PFSK-1 (cell line): Measurements from ENCODE around the gene PCBD1.

Source experiments
- FOXP2 ChIP-seq: optimal IDR thresholded peaks from 2 replicates; pipeline ENCODE3; 2011; ENCODE audit warnings: borderline replicate concordance, control low read depth, inconsistent platforms; ENCODE audit not compliant: insufficient read depth; ENCODE audit errors: extremely low read length, extremely low read depth
- POLR2AphosphoS5 ChIP-seq: IDR thresholded peaks from 2 replicates; pipeline ENCODE4 v1.6.1; 2012; ENCODE audit warnings: low read depth, mild to moderate bottlenecking, control low read depth, low read length, moderate library complexity
- SIN3A ChIP-seq: IDR thresholded peaks from 2 replicates; pipeline ENCODE4 v1.6.1; 2012; ENCODE audit warnings: mild to moderate bottlenecking, low read length, moderate library complexity, borderline replicate concordance; ENCODE audit not compliant: insufficient read depth
- TAF1 ChIP-seq: IDR thresholded peaks from 2 replicates; pipeline ENCODE4 v1.6.1; 2012; ENCODE audit warnings: low read length, control low read depth, borderline replicate concordance; ENCODE audit not compliant: insufficient read depth
- TF ChIP-seq, protein P1 (sequence below), 2 experiments: IDR thresholded peaks; 2 replicates each; pipeline versions ENCODE4 v1.6.1 to v1.8.0; 2011 to 2012; ENCODE audit warnings: low read depth in 2 of 2, low read length in 2 of 2, control low read depth in 1 of 2, inconsistent platforms in 1 of 2, mild to moderate bottlenecking in 1 of 2, moderate library complexity in 1 of 2; ENCODE audit not compliant: insufficient read depth in 1 of 2

The PCBD1 gene

DNA sequence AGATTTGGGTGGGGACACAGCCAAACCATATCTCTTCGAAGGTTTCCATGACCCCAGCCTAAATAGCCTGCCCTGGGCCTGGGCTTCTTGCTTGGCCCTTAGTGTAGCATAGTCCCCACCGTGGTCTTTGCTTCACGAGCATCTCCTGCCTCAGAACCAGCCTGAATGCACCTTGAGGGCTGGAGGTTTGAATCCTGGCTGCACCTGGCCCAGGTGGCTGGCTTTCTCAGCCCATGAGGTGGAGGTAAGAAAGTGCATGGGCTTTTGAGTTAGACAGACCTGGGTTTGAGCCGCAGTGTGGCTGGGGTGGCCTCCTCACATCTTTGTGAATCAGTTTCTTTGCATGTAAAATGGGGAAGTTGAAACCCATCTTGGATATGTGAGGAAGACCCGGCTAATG, 24.2 kb upstream of the PCBD1 start:
- TF ChIP-seq FOXP2 (no peak), TAF1 (no peak), SIN3A (no peak), POLR2AphosphoS5 (no peak)
- TF ChIP-seq, protein P1, sequence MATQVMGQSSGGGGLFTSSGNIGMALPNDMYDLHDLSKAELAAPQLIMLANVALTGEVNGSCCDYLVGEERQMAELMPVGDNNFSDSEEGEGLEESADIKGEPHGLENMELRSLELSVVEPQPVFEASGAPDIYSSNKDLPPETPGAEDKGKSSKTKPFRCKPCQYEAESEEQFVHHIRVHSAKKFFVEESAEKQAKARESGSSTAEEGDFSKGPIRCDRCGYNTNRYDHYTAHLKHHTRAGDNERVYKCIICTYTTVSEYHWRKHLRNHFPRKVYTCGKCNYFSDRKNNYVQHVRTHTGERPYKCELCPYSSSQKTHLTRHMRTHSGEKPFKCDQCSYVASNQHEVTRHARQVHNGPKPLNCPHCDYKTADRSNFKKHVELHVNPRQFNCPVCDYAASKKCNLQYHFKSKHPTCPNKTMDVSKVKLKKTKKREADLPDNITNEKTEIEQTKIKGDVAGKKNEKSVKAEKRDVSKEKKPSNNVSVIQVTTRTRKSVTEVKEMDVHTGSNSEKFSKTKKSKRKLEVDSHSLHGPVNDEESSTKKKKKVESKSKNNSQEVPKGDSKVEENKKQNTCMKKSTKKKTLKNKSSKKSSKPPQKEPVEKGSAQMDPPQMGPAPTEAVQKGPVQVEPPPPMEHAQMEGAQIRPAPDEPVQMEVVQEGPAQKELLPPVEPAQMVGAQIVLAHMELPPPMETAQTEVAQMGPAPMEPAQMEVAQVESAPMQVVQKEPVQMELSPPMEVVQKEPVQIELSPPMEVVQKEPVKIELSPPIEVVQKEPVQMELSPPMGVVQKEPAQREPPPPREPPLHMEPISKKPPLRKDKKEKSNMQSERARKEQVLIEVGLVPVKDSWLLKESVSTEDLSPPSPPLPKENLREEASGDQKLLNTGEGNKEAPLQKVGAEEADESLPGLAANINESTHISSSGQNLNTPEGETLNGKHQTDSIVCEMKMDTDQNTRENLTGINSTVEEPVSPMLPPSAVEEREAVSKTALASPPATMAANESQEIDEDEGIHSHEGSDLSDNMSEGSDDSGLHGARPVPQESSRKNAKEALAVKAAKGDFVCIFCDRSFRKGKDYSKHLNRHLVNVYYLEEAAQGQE (IDR thresholded peaks at IDR 0.05; ENCODE audit: insufficient read depth in 1 of 2, low read depth in 2 of 2, low read length in 2 of 2), result no peak

DNA sequence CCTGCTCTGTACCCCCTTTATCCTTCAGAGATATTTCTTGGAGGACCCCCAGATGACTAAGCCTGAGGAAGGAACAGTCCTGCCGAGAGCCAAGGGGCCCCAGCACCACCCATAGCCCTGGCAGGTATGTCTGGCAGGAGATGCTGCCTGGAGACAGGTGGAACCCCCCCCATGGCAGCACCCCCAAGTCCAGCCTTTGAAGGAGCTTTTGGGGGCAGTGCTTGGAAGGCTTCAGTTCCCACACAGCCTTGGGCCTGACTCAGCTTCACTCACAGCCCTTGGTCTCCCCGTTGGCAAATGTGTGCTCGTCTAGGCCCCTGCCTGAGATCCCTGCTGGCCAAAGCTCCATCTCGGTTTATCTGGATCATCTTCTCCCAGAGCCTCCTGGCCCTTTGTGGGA, 23.0 kb upstream of the PCBD1 start:
- TF ChIP-seq SIN3A (no peak), FOXP2 (no peak), POLR2AphosphoS5 (no peak), TAF1 (no peak)
- TF ChIP-seq, protein P1 (IDR thresholded peaks at IDR 0.05; ENCODE audit: insufficient read depth in 1 of 2, low read depth in 2 of 2, low read length in 2 of 2), result no peak

DNA sequence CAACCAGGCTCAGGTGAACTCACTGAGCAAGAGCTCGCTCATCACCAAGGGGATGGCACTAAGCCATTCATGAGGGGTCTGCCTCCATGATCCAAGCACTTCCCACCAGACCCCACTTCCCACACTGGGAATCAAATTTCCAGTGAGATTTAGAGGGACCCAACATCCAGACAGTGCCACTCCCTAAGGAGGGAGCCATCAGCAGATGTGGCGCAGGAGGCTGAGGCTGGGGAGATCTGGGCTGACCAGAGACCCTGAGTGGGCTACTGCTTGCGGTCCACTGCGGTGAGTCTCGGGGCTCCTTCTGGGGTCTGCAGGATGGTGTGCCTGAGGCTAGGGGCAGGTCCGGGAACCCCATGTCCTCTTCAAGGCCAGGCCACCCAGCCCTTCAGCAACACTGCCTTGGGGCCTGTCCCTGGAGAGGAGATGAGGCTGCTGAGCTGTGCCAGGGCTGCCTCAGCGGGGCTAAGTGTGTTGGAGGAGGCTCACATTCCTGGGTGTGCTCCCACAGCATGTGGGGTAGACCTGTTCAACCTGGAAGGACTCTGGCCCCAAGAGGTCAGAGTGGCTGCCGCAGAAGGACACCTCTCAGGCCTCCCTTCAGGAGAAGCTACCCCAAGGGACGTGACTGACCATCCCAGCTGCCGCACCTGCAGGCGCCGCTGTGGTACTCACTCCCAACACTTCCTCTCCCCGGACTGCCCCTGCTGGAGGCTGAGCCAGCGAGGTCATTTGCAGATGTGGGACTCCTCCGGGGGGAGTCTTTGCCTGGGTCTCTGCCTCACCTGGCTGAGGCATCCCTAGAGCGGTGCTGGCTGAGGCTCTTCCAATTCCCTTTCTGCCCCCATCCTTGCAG, 22.3 kb upstream of the PCBD1 start:
- TF ChIP-seq, protein P1 (IDR thresholded peaks at IDR 0.05; ENCODE audit: insufficient read depth in 1 of 2, low read depth in 2 of 2, low read length in 2 of 2), result no peak

DNA sequence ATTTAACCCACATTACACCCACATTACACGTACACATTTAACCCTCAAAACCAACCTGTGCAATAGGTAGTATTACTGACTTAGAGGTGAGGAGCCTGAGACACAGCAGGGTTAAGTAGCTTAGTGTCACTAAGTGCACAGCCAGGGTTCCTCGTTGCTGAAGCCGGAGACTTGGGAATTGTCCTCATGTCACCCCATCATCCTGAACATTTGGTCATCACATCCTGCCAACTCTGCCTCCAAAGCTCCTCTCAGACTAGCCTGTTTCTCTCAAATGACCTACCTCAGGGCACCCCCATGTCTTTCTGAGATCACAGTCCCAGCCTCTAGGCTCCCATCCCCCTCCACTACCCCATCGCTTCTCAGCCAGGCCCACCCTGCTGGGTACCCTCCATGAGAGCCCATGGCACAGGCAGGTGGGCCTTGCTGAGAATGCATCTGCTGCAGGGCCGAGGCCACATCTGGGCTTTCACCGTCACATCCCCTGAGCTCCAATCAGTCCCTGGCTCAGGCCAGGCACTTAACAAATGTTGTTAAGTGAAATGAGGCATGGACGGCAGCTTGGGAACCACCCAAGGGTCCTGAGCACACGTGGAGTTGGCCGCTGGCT, 21.1 kb upstream of the PCBD1 start:
- TF ChIP-seq TAF1 (no peak), POLR2AphosphoS5 (no peak)
- TF ChIP-seq, protein P1 (IDR thresholded peaks at IDR 0.05; ENCODE audit: insufficient read depth in 1 of 2, low read depth in 2 of 2, low read length in 2 of 2), result no peak
